GM12878 (cell line): ENCODE data around the gene MMP15. TPM values are rescaled to one million over a fixed set of nuclear protein-coding genes. Genes with fewer than 3 reads are reported as not detected.

Source experiments
- ATAC-seq: fragments of 200-7000 bp; cut with Tn5 transposase; 3 replicates; pipeline ENCODE4 v1.9.1; 2020; ENCODE audit warnings: mild to moderate bottlenecking, moderate library complexity
- BruUV-seq: library from RNA; stranded (reverse); fragments of 400-500 nt; replicated peaks from 2 replicates; lab custom pipeline; 2021; lab: Mats Ljungman, UMichigan
- CTCF ChIA-PET: fragments of 300-600 bp; sonication (Branson Sonifier 250); formaldehyde crosslinking; extraction: SDS; loops from one replicate; lab custom pipeline; 2021; ENCODE audit warnings: inconsistent platforms; lab: Yijun Ruan, JAX
- POLR2A ChIA-PET: fragments of 350-600 bp; formaldehyde crosslinking; extraction: SDS; loops from one replicate; lab custom pipeline; 2021; ENCODE audit warnings: inconsistent platforms; lab: Charles Lee
- RAD21 ChIA-PET: fragments of 300-600 bp; sonication (Branson Sonifier 250); formaldehyde crosslinking; loops from one replicate; lab custom pipeline; 2023; ENCODE audit warnings: antibody characterized with exemption; ENCODE audit not compliant: unreplicated experiment; lab: Charles Lee
- SMC1A ChIA-PET: fragments of 300-600 bp; sonication (Branson Sonifier 250); formaldehyde crosslinking; loops from one replicate; lab custom pipeline; 2023; ENCODE audit not compliant: unreplicated experiment, uncharacterized antibody; lab: Charles Lee
- DNase-seq: peaks from one replicate; pipeline ENCODE4 v3.0.0-alpha.2; 2011; ENCODE audit warnings: low read depth, low spot score
- FAIRE-seq: peaks from 3 replicates; lab custom pipeline; 2011; peaks lifted over from hg19 to GRCh38; lab: Jason Lieb, UNC
- H2AFZ ChIP-seq: 2 replicates; pipeline ENCODE4 v1.6.0; 2011; ENCODE audit warnings: low read depth, low read length, control low read depth; ENCODE audit not compliant: control insufficient read depth
- H3K27ac ChIP-seq: 2 replicates; pipeline ENCODE4 v1.5.1; 2011; ENCODE audit warnings: control low read depth; ENCODE audit not compliant: control insufficient read depth, insufficient read depth
- H3K27me3 ChIP-seq, 2 experiments: replicated peaks in 1 of 2; 2 replicates each; pipeline versions ENCODE4 v1.6.0 to v1.6.1; 2011; ENCODE audit warnings: low read length in 1 of 2; ENCODE audit not compliant: control insufficient read depth in 2 of 2, insufficient read depth in 2 of 2
- H3K36me3 ChIP-seq, 2 experiments: 2 replicates each; pipeline ENCODE4 v1.5.1; 2011; ENCODE audit warnings: low read length in 1 of 2; ENCODE audit not compliant: control insufficient read depth in 2 of 2, insufficient read depth in 2 of 2
- H3K4me1 ChIP-seq: 2 replicates; pipeline ENCODE4 v1.6.1; 2011; ENCODE audit warnings: mild to moderate bottlenecking, low read length, moderate library complexity, mixed read lengths; ENCODE audit not compliant: control insufficient read depth, insufficient read depth
- H3K4me2 ChIP-seq: 2 replicates; pipeline ENCODE4 v1.6.0; 2011; ENCODE audit warnings: control low read depth; ENCODE audit not compliant: control insufficient read depth, insufficient read depth
- H3K4me3 ChIP-seq: fragments of 200-600 bp; sonication (generic); 2 replicates; pipeline ENCODE4 v1.5.1; 2016
- H3K79me2 ChIP-seq: 2 replicates; pipeline ENCODE4 v1.6.0; 2011; ENCODE audit warnings: low read length; ENCODE audit not compliant: control insufficient read depth, insufficient read depth
- H3K9ac ChIP-seq: 2 replicates; pipeline ENCODE4 v1.8.0; 2011; ENCODE audit warnings: low read length, control low read depth, mixed read lengths; ENCODE audit not compliant: control insufficient read depth, insufficient read depth
- H3K9me3 ChIP-seq: replicated peaks from 3 replicates; pipeline ENCODE4 v1.5.1; 2011; ENCODE audit warnings: mild to moderate bottlenecking, low read length; ENCODE audit not compliant: control insufficient read depth, insufficient read depth
- H4K20me1 ChIP-seq: 2 replicates; pipeline ENCODE4 v1.6.0; 2011; ENCODE audit not compliant: control insufficient read depth, insufficient read depth
- ATF7 ChIP-seq: fragments of 450-650 bp; IDR thresholded peaks from 2 replicates; pipeline ENCODE4 v1.6.1; 2016; ENCODE audit warnings: low read depth, mild to moderate bottlenecking
- NFYA ChIP-seq: IDR thresholded peaks from 2 replicates; pipeline ENCODE4 v1.6.1; 2011; ENCODE audit warnings: low read depth, mild to moderate bottlenecking, low read length, improper control_type of control experiment, borderline replicate concordance
- SPI1 ChIP-seq: IDR thresholded peaks from 2 replicates; pipeline ENCODE4 v1.6.1; 2011; ENCODE audit warnings: low read depth, mild to moderate bottlenecking, low read length, moderate library complexity, borderline replicate concordance; ENCODE audit not compliant: insufficient read depth
- WGBS: methylation state at CpG from one replicate; pipeline ENCODE4 v1.1.6; 2016; ENCODE audit warnings: low lambda C conversion rate; ENCODE audit not compliant: insufficient replicate concordance, insufficient coverage; ENCODE audit errors: missing lambda C conversion rate; 5-methylcytosine and 5-hydroxymethylcytosine counted together
- in situ Hi-C: fragments of 300-500 bp; cut with MboI; formaldehyde crosslinking; loops from 9 replicates; pipeline ENCODE4 v1.14.3; 2018; ENCODE audit warnings: mixed read lengths
- intact Hi-C: fragments of 100-400 bp; cut with micrococcal nuclease; formaldehyde crosslinking; loops from one replicate; pipeline ENCODE4 v1.14.2; 2022; ENCODE audit not compliant: unreplicated experiment
- polyA plus RNA-seq, 11 experiments: library from polyadenylated mRNA; depleted of rRNA in 4 of 11; unstranded in 6 of 11; stranded (reverse) in 5 of 11; fragments of >200 nt; fragmentation: Nextera tagmentation in 4 of 11; fragmentation: Illumina TruSeq in 1 of 11; extraction: Ambion mirVana in 4 of 11; extraction: Trizol in 1 of 11; gene quantifications; 1 replicate in 1 of 11; 2 replicates in 10 of 11; pipeline versions ENCODE4 v1.2.1 to v1.2.3, GENCODE V29; 2011 to 2016; ENCODE audit warnings: inconsistent platforms in 2 of 11, missing spikeins in 2 of 11, low read depth in 1 of 11
- total RNA-seq, 4 experiments: library from RNA; depleted of rRNA in 3 of 4; stranded (reverse); fragments of >200 nt in 3 of 4; fragmentation: Illumina TruSeq in 1 of 4; extraction: Trizol in 1 of 4; gene quantifications; 2 replicates each; pipeline versions ENCODE4 v1.2.1 to v1.2.3, GENCODE V29; 2013 to 2021
- TF ChIP-seq, protein P1 (sequence below), 3 experiments: IDR thresholded peaks in 2 of 3; conservative IDR thresholded peaks in 1 of 3; 2 replicates each; pipeline ENCODE4 v1.5.1; 2011; ENCODE audit warnings: low read depth in 3 of 3, low read length in 3 of 3, mild to moderate bottlenecking in 3 of 3, control low read depth in 2 of 3, moderate library complexity in 2 of 3, inconsistent platforms in 1 of 3, mixed read lengths in 1 of 3; ENCODE audit not compliant: control insufficient read depth in 2 of 3, insufficient read depth in 1 of 3; ENCODE audit errors: extremely low read depth in 1 of 3

MMP15 gene
- total and polyA plus RNA-seq, 10 of the 15 experiments (the other 5 are each of a cell fraction or from before 2014, with no cell fraction given), result 0.08 to 0.56 (median 0.10) TPM; not detected in 7

DNA sequence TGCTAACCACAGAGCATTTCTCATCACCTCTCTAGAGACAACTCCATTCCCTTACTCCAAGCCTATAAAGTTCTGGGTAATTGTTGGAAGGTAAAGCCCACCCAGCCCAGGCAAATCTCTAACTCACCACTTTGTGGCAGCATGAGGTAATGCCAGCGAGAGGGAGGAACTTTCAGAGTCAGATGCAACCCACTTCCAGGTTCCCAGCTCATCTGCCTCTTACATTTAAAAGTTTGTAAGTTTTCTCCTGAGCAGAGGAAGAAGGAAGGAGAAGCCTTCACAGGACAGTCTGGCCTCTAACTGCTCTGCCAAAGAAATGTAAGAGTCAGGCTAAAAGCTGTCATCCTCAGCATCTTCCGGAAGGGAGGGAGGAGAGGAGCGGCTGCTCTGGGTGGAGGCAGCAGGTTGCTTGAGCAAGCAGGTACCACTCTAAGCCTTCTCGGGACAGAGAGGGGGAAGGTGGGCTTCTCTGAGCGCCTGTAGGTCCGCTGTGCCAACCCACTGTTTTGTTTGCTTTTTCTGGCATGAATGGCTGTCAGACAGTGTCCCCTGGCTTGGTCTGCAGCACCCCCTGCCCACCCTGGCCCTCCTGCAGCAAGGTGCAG is 26.1 kb upstream of the MMP15 start:
- POLR2A ChIA-PET, result interaction anchor here (0.5 to 0.6 kb wide), 2 partner anchors 18 to 78 kb away, joined by 4 read pairs; no protein-coding TSS in a partner anchor
- Histone ChIP-seq H3K36me3 (no peaks in the 10 kb centered on the region; a peak in 1 of 4 replicates), H3K4me1 (peaks cover 13% of the 10 kb centered on the region), H3K9ac (peak overlapping the region; percentile 59), H4K20me1 (no peaks in the 10 kb centered on the region), H2AFZ (peak overlapping the region; percentile 5; the same call in 1 of the 2 replicates), H3K27me3 (no peaks in the 10 kb centered on the region), H3K27ac (peak overlapping the region; percentile 38), H3K4me2 (peak overlapping the region; percentile 95), H3K79me2 (peaks cover 12% of the 10 kb centered on the region), H3K9me3 (no peaks in the 10 kb centered on the region), H3K4me3 (peak overlapping the region; percentile 76)
- intact Hi-C loops (no loop called here), in situ Hi-C loops (no loop called here)
- DNase-seq (no peak), FAIRE-seq (peak; percentile 92), ATAC-seq (0 out of 3 replicates have a peak, but pooled peaks have one; percentile 5)
- TF ChIP-seq ATF7 (0 out of 2 replicates have a peak, but pooled peaks have one; percentile 32), SPI1 (peak; percentile 12; the same call in 1 of the 2 replicates), NFYA (no peak)
- TF ChIP-seq, protein P1, sequence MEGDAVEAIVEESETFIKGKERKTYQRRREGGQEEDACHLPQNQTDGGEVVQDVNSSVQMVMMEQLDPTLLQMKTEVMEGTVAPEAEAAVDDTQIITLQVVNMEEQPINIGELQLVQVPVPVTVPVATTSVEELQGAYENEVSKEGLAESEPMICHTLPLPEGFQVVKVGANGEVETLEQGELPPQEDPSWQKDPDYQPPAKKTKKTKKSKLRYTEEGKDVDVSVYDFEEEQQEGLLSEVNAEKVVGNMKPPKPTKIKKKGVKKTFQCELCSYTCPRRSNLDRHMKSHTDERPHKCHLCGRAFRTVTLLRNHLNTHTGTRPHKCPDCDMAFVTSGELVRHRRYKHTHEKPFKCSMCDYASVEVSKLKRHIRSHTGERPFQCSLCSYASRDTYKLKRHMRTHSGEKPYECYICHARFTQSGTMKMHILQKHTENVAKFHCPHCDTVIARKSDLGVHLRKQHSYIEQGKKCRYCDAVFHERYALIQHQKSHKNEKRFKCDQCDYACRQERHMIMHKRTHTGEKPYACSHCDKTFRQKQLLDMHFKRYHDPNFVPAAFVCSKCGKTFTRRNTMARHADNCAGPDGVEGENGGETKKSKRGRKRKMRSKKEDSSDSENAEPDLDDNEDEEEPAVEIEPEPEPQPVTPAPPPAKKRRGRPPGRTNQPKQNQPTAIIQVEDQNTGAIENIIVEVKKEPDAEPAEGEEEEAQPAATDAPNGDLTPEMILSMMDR (IDR thresholded peaks at IDR 0.05 in 2 of 3, conservative IDR thresholded peaks at IDR 0.05 in 1 of 3; ENCODE audit: control insufficient read depth in 2 of 3, extremely low read depth in 1 of 3, insufficient read depth in 1 of 3, low read depth in 3 of 3, low read length in 3 of 3), result peak in 2 of 3 experiments; percentile 15 to 16; a peak in 2 of 6 replicates
- BruUV-seq, result no TSS peak
- RAD21 ChIA-PET, result interaction anchor here (1.2 to 2.3 kb wide), 3 partner anchors 93 to 121 kb away, joined by 3 to 5 read pairs (median 4); no protein-coding TSS in a partner anchor
- CTCF ChIA-PET, result interaction anchor here (0.9 to 3.8 kb wide), 8 partner anchors 20 to 420 kb away, joined by 3 to 20 read pairs (median 4); no protein-coding TSS in a partner anchor
- under 1% methylated on average over 6 of the region's 6 CpGs for WGBS
- SMC1A ChIA-PET, result interaction anchor here (1.6 to 2.3 kb wide), 2 partner anchors 93 to 122 kb away, joined by 4 to 9 read pairs; no protein-coding TSS in a partner anchor
